ENCODE results near the gene ATP8B1.

GRCh38 chr18:57733861-57734260 lies 69.3 kb downstream of the ATP8B1 start:
- TF ChIP-seq, protein P1, sequence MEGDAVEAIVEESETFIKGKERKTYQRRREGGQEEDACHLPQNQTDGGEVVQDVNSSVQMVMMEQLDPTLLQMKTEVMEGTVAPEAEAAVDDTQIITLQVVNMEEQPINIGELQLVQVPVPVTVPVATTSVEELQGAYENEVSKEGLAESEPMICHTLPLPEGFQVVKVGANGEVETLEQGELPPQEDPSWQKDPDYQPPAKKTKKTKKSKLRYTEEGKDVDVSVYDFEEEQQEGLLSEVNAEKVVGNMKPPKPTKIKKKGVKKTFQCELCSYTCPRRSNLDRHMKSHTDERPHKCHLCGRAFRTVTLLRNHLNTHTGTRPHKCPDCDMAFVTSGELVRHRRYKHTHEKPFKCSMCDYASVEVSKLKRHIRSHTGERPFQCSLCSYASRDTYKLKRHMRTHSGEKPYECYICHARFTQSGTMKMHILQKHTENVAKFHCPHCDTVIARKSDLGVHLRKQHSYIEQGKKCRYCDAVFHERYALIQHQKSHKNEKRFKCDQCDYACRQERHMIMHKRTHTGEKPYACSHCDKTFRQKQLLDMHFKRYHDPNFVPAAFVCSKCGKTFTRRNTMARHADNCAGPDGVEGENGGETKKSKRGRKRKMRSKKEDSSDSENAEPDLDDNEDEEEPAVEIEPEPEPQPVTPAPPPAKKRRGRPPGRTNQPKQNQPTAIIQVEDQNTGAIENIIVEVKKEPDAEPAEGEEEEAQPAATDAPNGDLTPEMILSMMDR (IDR thresholded peaks at IDR 0.05 in 2 of 3, conservative IDR thresholded peaks at IDR 0.05 in 1 of 3; ENCODE audit: borderline replicate concordance in 1 of 3, insufficient read depth in 1 of 3, low read depth in 2 of 3, low read length in 2 of 3), result no peak
- no peak for TF ChIP-seq EZH2 (IDR thresholded peaks at IDR 0.05)
- TF ChIP-seq POLR2A (IDR thresholded peaks at IDR 0.05; ENCODE audit: borderline replicate concordance, extremely low read depth, insufficient read depth, insufficient read length), result no peak
- no peak for TF ChIP-seq EZH2phosphoT487 (IDR thresholded peaks at IDR 0.05; ENCODE audit: borderline replicate concordance)

Data from HCT116 (cell line).